HepG2 (cell line): ENCODE data around the gene SSBP4. TPM values are rescaled to one million over a fixed set of nuclear protein-coding genes. Genes with fewer than 3 reads are reported as not detected.

Experiments used
- ATAC-seq: fragments of 200-7000 bp; cut with Tn5 transposase; 3 replicates; pipeline ENCODE4 v1.9.1; 2020; ENCODE audit warnings: mild to moderate bottlenecking, moderate library complexity
- BruUV-seq: library from RNA; stranded (reverse); fragments of 400-500 nt; replicated peaks from 2 replicates; lab custom pipeline; 2021; lab: Mats Ljungman, UMichigan
- CTCF ChIA-PET: fragments of 300-600 bp; formaldehyde crosslinking; extraction: SDS; loops from one replicate; lab custom pipeline; 2021; ENCODE audit warnings: low total read pairs, inconsistent platforms, low intra/inter-chr PET ratio; lab: Yijun Ruan, JAX
- POLR2A ChIA-PET: fragments of 350-600 bp; sonication (Branson Sonifier 250); formaldehyde crosslinking; loops from one replicate; lab custom pipeline; 2020; ENCODE audit warnings: antibody characterized with exemption, inconsistent platforms; lab: Yijun Ruan, JAX
- DNase-seq: peaks from one replicate; pipeline ENCODE4 v3.0.0-alpha.2; 2015; ENCODE audit warnings: low spot score
- FAIRE-seq: peaks from 3 replicates; lab custom pipeline; 2011; peaks lifted over from hg19 to GRCh38; lab: Jason Lieb, UNC
- H2AFZ ChIP-seq: one replicate; pipeline ENCODE4 v1.6.1; 2011; ENCODE audit warnings: low read length, inconsistent platforms
- H3K27ac ChIP-seq: fragments of 300-600 bp; 3 replicates; pipeline ENCODE4 v1.8.0; 2011; ENCODE audit warnings: mixed run types, mild to moderate bottlenecking, mixed read lengths, low read length, inconsistent platforms; ENCODE audit not compliant: insufficient read depth; ENCODE audit errors: extremely low read length
- H3K27me3 ChIP-seq, 2 experiments: fragments of 200-600 bp in 1 of 2; 2 replicates in 1 of 2; 3 replicates in 1 of 2; pipeline versions ENCODE4 v1.6.0 to v1.8.0; 2011; ENCODE audit warnings: low read length in 2 of 2, mild to moderate bottlenecking in 2 of 2, moderate library complexity in 2 of 2, inconsistent platforms in 1 of 2; ENCODE audit not compliant: insufficient read depth in 2 of 2, control insufficient read depth in 1 of 2
- H3K36me3 ChIP-seq, 2 experiments: fragments of 200-600 bp in 1 of 2; replicated peaks in 1 of 2; 2 replicates in 1 of 2; 3 replicates in 1 of 2; pipeline versions ENCODE4 v1.5.1 to v1.8.0; 2011; ENCODE audit warnings: low read length in 2 of 2, inconsistent platforms in 1 of 2; ENCODE audit not compliant: insufficient read depth in 2 of 2, control insufficient read depth in 1 of 2
- H3K4me1 ChIP-seq: 2 replicates; pipeline ENCODE4 v1.5.1; 2012; ENCODE audit warnings: low read length, inconsistent platforms; ENCODE audit not compliant: insufficient read depth
- H3K4me2 ChIP-seq: 2 replicates; pipeline ENCODE4 v1.6.0; 2011; ENCODE audit warnings: low read depth, low read length, inconsistent platforms
- H3K4me3 ChIP-seq, 3 experiments: fragments of 200-600 bp in 1 of 3; sonication (generic), shearing (Covaris generic) in 1 of 3; replicated peaks in 1 of 3; 2 replicates each; pipeline ENCODE4 v1.5.1; 2011 to 2016; ENCODE audit warnings: low read length in 3 of 3, inconsistent platforms in 2 of 3, low read depth in 2 of 3, mild to moderate bottlenecking in 2 of 3, control low read depth in 1 of 3, mixed read lengths in 1 of 3; ENCODE audit not compliant: insufficient read depth in 1 of 3
- H3K79me2 ChIP-seq: one replicate; pipeline ENCODE4 v1.6.1; 2011; ENCODE audit warnings: low read length, inconsistent platforms; ENCODE audit not compliant: insufficient read depth
- H3K9ac ChIP-seq: 2 replicates; pipeline ENCODE4 v1.6.0; 2011; ENCODE audit warnings: mild to moderate bottlenecking, low read depth, low read length, inconsistent platforms; ENCODE audit not compliant: insufficient read depth
- H3K9me3 ChIP-seq: 2 replicates; pipeline ENCODE4 v1.5.1; 2012; ENCODE audit warnings: mild to moderate bottlenecking, low read length
- H4K20me1 ChIP-seq: 2 replicates; pipeline ENCODE4 v1.6.0; 2011; ENCODE audit warnings: inconsistent platforms, mild to moderate bottlenecking, low read length, moderate library complexity; ENCODE audit not compliant: insufficient read depth
- CBX2 ChIP-seq, 2 experiments: fragments of 200-600 bp in 1 of 2; sonication (generic); formaldehyde crosslinking in 1 of 2; IDR thresholded peaks; 2 replicates each; pipeline versions ENCODE4 v1.7.0 to v1.8.1; 2018 to 2022; ENCODE audit warnings: low read depth in 2 of 2, low read length in 1 of 2, mild to moderate bottlenecking in 1 of 2, missing genetic modification reagents in 1 of 2
- DMTF1 ChIP-seq: sonication (generic); formaldehyde crosslinking; IDR thresholded peaks from 2 replicates; pipeline ENCODE4 v1.4.0; 2020; ENCODE audit warnings: mild to moderate bottlenecking, missing genetic modification reagents
- EED ChIP-seq: sonication (generic); formaldehyde crosslinking; IDR thresholded peaks from 2 replicates; pipeline ENCODE4 v1.5.0; 2020; ENCODE audit warnings: mild to moderate bottlenecking, missing genetic modification reagents
- FOXM1 ChIP-seq: sonication (generic); formaldehyde crosslinking; IDR thresholded peaks from 2 replicates; pipeline ENCODE4 v1.5.0; 2020; ENCODE audit warnings: missing genetic modification reagents
- HOXA9 ChIP-seq: sonication (generic); formaldehyde crosslinking; IDR thresholded peaks from 2 replicates; pipeline ENCODE4 v1.8.1; 2022; ENCODE audit warnings: missing genetic modification reagents, mild to moderate bottlenecking, moderate library complexity, borderline replicate concordance
- MAFK ChIP-seq, 2 experiments: IDR thresholded peaks in 1 of 2; conservative IDR thresholded peaks in 1 of 2; 2 replicates each; pipeline ENCODE4 v1.6.1; 2011; ENCODE audit warnings: improper control_type of control experiment in 2 of 2, low read length in 2 of 2
- MBNL3 ChIP-seq: fragments of 250-450 bp; sonication (Bioruptor Pico); conservative IDR thresholded peaks from 2 replicates; pipeline ENCODE4 v1.8.0; 2022; ENCODE audit warnings: mild to moderate bottlenecking, inconsistent platforms
- MYC ChIP-seq: sonication (generic); formaldehyde crosslinking; IDR thresholded peaks from 2 replicates; pipeline ENCODE4 v1.9.0; 2021; ENCODE audit warnings: missing genetic modification reagents, borderline replicate concordance
- MYPOP ChIP-seq: sonication (generic); formaldehyde crosslinking; IDR thresholded peaks from 2 replicates; pipeline ENCODE4 v1.8.1; 2023; ENCODE audit warnings: mild to moderate bottlenecking, moderate library complexity, missing genetic modification reagents
- SOX13 ChIP-seq, 3 experiments: fragments of 450-650 bp in 1 of 3; sonication (generic) in 1 of 3; formaldehyde crosslinking in 1 of 3; IDR thresholded peaks in 2 of 3; conservative IDR thresholded peaks in 1 of 3; 2 replicates each; pipeline versions ENCODE4 v1.5.0 to v1.6.1; 2016 to 2020; ENCODE audit warnings: antibody characterized with exemption in 1 of 3, mild to moderate bottlenecking in 1 of 3, missing compliant biosample characterization in 1 of 3, missing genetic modification reagents in 1 of 3, moderate library complexity in 1 of 3
- SOX5 ChIP-seq: IDR thresholded peaks from 2 replicates; pipeline ENCODE4 v1.6.1; 2016; ENCODE audit warnings: borderline replicate concordance
- SP4 ChIP-seq: sonication (generic); formaldehyde crosslinking; IDR thresholded peaks from 2 replicates; pipeline ENCODE4 v1.8.1; 2023; ENCODE audit warnings: mild to moderate bottlenecking, missing genetic modification reagents
- TERF1 ChIP-seq: sonication (generic); formaldehyde crosslinking; IDR thresholded peaks from 2 replicates; pipeline ENCODE4 v1.8.0; 2022; ENCODE audit warnings: mild to moderate bottlenecking, missing genetic modification reagents, moderate library complexity
- U2AF2 ChIP-seq: fragments of 200-400 bp; formaldehyde crosslinking; IDR thresholded peaks from 2 replicates; pipeline ENCODE4 v1.6.1; 2017; ENCODE audit warnings: low read depth, mild to moderate bottlenecking, low read length
- ZNF432 ChIP-seq: sonication (generic); formaldehyde crosslinking; IDR thresholded peaks from 2 replicates; pipeline ENCODE4 v1.5.0; 2020; ENCODE audit warnings: missing genetic modification reagents, mild to moderate bottlenecking, borderline replicate concordance
- WGBS: methylation state at CpG from one replicate; pipeline ENCODE4 v1.1.6; 2017; ENCODE audit warnings: low lambda C conversion rate; 5-methylcytosine and 5-hydroxymethylcytosine counted together
- in situ Hi-C: cut with HindIII; loops from 2 replicates; pipeline ENCODE4 v1.10.0; 2017; ENCODE audit warnings: low pct_unique_long_range_greater_than_20kb; ENCODE audit not compliant: extremely low pct_ligation_motif_present
- intact Hi-C: fragments of 100-400 bp; cut with micrococcal nuclease; formaldehyde crosslinking; loops from one replicate; pipeline ENCODE4 v1.10.0; 2022; ENCODE audit not compliant: unreplicated experiment
- polyA plus RNA-seq, 8 experiments: library from polyadenylated mRNA; depleted of rRNA in 3 of 8; stranded (reverse) in 7 of 8; unstranded in 1 of 8; fragments of >200 nt; fragmentation: Illumina TruSeq in 4 of 8; extraction: Trizol in 4 of 8; gene quantifications; 2 replicates each; pipeline versions ENCODE4 v1.2.1 to v1.2.3, GENCODE V29; 2011 to 2016; ENCODE audit warnings: low read depth in 4 of 8, missing spikeins in 1 of 8, mixed read lengths in 1 of 8; ENCODE audit not compliant: insufficient read depth in 1 of 8
- total RNA-seq, 5 experiments: library from RNA; depleted of rRNA; stranded (reverse); fragments of >200 nt; fragmentation: Illumina TruSeq; extraction: Trizol; gene quantifications; 2 replicates each; pipeline ENCODE4 v1.2.3, GENCODE V29; 2016; ENCODE audit warnings: low read depth in 1 of 5

SSBP4 gene
- total and polyA plus RNA-seq, 2 of the 13 experiments (the other 11 are each of a cell fraction or from before 2014, with no cell fraction given): 20.8 to 39.5 TPM

GRCh38 chr19:18377026-18377425 is 42.2 kb upstream of the SSBP4 start (continued):
- no peak for TF ChIP-seq DMTF1 (CRISPR knock-in tag)
- no peak for TF ChIP-seq SOX13 (IDR thresholded peaks at IDR 0.05)
- TF ChIP-seq SOX13 (CRISPR knock-in tag; conservative IDR thresholded peaks at IDR 0.05 in 1 of 2, IDR thresholded peaks at IDR 0.05 in 1 of 2): peak in 1 of 2 experiments; percentile 5; a peak in 1 of 4 replicates

- FAIRE-seq (peak; percentile 85), ATAC-seq (peak; percentile 90), DNase-seq (peak; percentile 98)
- Histone ChIP-seq H3K27ac (peak overlapping the region; percentile 80), H3K79me2 (peaks cover 34% of the 10 kb centered on the region), H3K4me2 (peak overlapping the region; percentile 54), H3K9me3 (no peaks in the 10 kb centered on the region), H3K9ac (peak overlapping the region; percentile 27; the same call in 1 of the 2 replicates), H2AFZ (no peak overlapping the region), H3K4me1 (peaks cover 96% of the 10 kb centered on the region), H3K4me3 (no peak overlapping the region; a peak in 1 of 6 replicates), H4K20me1 (no peaks in the 10 kb centered on the region), H3K27me3 (no peaks in the 10 kb centered on the region; a peak in 1 of 5 replicates), H3K36me3 (no peaks in the 10 kb centered on the region)
- 13% methylated on average over 17 of the region's 22 CpGs for WGBS
- TSS peak; percentile 79 for BruUV-seq
- intact Hi-C loops: no loop called here
- ChIA-PET POLR2A (interaction anchor here (0.6 to 14.3 kb wide), 21 partner anchors 9 to 207 kb away, joined by 3 to 514 read pairs (median 4); partner anchors contain the start of genes IQCN, JUND, LSM4 and PGPEP1), CTCF (no interaction called here)
- in situ Hi-C loops: no loop called here
- TF ChIP-seq SP4 (CRISPR knock-in tag) (peak; percentile 36; the same call in 1 of the 2 replicates), HOXA9 (CRISPR knock-in tag) (no peak), CBX2 (IDR thresholded peaks at IDR 0.05; ENCODE audit: low read depth, low read length) (no peak), CBX2 (CRISPR knock-in tag; IDR thresholded peaks at IDR 0.05; ENCODE audit: low read depth) (no peak), MAFK (conservative IDR thresholded peaks at IDR 0.05 in 1 of 2, IDR thresholded peaks at IDR 0.05 in 1 of 2; ENCODE audit: low read length in 2 of 2) (peak; percentile 17 to 29; a peak in 1 of 4 replicates), FOXM1 (CRISPR knock-in tag) (no peak), SOX5 (peak; percentile 99), MYC (peak; percentile 95), TERF1 (CRISPR knock-in tag) (no peak), MBNL3 (no peak), EED (CRISPR knock-in tag) (peak; percentile 55; the same call in 1 of the 2 replicates), MYPOP (peak; percentile 51), U2AF2 (no peak), ZNF432 (CRISPR knock-in tag) (no peak)
Measured at GRCh38 chr19:18379803-18380747, 39.1 kb upstream of the SSBP4 start.
